GM12873 (cell line): ENCODE measurements around the gene MUC13.

ENCODE experiments used
- TF ChIP-seq, protein P1 (sequence below): IDR thresholded peaks from 2 replicates; pipeline ENCODE4 v1.5.1; 2012; ENCODE audit warnings: low read depth, mild to moderate bottlenecking, moderate library complexity, low read length, control low read depth; ENCODE audit not compliant: insufficient read depth; ENCODE audit errors: missing control alignments

The MUC13 gene

DNA sequence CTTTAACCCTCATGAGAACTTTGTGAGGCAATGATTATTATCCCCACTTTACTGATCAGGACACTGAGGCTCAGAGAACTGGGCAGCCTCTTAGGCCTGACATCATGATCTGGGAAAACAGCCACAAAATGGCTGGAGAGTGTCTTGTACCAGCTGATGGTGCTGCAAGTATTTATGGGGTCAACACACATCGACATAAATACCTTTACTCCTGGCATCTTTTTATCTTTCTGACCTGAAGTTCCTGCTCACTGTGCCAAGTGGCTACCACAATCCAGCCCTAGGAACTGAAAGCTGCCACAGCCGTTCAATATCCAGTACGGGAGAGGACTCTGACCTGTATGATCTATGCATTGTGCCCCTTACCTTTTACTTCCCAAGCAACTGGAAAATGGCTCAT is 29.2 kb upstream of the MUC13 start:
- TF ChIP-seq, protein P1, sequence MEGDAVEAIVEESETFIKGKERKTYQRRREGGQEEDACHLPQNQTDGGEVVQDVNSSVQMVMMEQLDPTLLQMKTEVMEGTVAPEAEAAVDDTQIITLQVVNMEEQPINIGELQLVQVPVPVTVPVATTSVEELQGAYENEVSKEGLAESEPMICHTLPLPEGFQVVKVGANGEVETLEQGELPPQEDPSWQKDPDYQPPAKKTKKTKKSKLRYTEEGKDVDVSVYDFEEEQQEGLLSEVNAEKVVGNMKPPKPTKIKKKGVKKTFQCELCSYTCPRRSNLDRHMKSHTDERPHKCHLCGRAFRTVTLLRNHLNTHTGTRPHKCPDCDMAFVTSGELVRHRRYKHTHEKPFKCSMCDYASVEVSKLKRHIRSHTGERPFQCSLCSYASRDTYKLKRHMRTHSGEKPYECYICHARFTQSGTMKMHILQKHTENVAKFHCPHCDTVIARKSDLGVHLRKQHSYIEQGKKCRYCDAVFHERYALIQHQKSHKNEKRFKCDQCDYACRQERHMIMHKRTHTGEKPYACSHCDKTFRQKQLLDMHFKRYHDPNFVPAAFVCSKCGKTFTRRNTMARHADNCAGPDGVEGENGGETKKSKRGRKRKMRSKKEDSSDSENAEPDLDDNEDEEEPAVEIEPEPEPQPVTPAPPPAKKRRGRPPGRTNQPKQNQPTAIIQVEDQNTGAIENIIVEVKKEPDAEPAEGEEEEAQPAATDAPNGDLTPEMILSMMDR, result no peak

DNA sequence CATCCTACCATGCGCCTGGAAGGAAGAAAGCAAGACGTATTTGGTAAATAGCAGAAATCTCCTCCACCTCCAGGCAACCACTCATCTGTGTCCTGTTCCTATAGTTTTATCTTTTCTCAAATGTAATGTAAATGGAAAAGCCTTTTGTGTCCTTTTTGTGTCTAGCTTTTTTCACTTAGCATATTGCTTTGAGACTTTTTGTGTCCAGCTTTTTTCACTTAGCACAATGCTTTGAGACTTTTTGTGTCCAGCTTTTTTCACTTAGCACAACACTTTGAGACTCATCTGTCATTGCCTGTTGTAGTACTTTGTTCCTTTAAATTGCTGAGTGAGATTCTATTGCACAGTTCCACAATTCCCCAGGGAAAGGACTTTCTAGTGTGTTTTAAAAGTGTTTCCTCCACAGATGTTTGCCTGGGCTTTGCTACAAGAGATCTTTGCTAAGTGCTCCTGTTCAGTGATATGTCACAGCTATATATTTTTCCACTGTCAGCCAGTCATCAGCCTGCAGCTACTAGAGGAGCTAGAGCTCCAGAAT is 27.9 kb upstream of the MUC13 start:
- TF ChIP-seq, protein P1, result no peak

DNA sequence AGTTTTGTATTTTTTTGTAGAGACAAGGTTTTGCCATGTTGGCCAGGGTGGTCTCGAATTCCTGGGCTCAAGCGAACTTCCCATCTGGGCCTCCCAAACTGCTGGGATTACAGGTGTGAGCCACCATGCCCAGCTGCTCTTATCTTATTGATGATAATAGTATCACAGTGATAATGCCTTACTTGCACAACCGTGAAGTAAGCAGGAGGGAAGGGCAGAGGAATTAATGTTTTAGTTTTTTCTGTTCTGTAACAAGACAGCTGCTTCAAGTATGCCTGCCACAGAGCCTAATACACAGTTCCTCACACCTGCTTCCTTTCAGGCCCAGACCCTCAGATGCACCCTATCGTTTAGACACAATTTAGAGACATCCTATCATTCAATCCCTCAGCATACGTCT is 26.1 kb upstream of the MUC13 start:
- TF ChIP-seq, protein P1, result no peak

DNA sequence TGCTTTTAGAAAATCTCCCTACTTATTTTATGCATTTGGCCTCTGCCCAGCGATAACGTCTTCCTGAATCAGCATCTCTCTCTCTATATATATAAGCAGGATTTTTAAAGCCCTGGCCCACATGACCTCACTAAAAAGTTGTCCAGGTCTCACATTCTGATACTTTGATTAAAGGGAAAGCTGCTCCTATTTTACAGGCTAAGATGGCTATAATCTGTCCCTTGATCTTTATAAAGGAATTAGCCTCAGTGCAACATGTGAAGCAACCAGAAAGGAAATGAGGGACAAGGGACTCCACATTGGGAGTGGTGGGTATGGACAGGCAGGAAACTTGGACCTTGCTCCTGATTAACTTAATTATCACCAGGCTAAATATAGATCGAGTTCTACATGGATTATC is 25.6 kb upstream of the MUC13 start:
- TF ChIP-seq, protein P1, result no peak

DNA sequence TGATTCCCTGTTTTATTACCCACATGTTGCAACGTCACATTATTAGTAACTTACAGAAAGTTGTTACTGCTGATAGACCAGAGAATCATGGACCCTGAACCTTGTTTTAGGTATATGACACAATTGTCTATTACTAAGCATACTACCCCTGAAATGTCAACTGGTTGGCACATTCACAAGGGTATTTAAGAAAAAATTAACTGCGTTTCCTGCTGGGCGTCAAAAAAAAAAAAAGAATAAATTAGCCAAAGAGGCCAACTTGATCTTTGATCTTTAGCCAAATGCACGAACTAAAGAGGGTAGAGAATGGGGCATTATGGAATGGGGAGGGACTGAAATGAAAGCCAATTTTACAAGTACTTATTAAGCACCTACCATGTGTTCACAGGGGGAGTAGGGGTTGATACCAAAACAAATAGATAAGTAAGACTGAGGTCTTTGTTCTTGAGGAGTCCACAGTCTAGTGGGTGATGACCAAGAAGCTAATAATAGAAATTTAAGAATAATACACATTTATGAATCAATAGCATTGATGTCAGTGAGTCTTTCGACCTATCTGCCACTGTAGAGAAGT is 17.8 kb upstream of the MUC13 start:
- TF ChIP-seq, protein P1, result no peak

DNA sequence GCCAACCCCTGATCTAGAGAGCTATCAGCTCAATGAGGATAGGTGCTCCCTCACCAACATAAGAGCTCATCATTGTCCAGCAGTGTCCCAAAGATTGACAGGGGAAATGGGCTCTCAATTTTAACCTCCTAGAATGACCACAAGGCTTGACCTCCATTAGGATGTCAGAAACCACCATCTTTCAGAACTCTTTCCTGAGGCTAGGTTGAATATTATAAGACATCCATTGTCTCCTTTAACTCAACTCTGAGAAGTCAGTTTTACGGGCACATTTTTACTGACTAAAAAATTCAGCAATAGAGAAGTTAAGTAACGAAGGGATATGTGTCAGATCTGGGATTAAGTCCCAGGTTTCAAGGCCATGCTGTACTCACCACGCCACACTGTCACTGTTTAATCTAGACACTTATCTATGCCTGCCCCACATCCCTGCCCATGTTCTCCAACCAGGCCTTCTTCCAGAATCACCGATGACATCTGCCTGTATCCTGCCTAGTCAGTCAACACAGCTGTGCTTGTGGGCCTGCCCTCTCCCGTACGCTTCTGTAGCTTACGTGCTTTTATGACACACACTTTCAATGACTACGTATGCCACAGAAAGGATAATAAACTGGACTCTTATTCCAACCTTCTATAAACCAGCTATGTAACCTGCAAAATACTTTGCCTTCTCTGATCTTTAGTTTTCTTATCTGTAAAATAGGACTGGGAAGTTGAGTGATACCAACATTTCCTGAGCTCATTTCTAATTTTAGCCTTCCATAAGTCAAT is 17.1 kb upstream of the MUC13 start:
- TF ChIP-seq, protein P1, result no peak

DNA sequence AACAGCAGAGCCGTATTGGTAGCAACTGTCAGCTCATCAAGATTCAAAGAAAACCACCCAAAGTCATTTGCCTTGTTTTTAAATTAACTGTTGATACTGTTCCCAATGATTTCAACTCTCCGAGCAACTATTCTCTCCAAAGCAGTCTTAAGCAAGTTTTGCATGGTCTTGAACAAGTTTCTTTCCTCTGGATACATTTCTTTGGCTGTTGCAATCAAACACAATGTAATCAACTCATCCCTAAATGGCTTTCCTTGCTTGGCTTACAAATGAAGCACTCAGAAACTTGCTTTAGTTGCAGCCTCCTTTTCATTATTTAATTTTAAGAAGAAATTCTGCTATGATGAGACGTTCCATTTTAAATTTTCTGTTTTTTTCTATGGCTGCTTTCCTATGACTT is 15.5 kb upstream of the MUC13 start:
- TF ChIP-seq, protein P1, result no peak
